ENCODE measurements around the gene NTNG1. TPM values are rescaled to one million over a fixed set of nuclear protein-coding genes. Genes with fewer than 3 reads are reported as not detected.

Gene NTNG1
- total and polyA plus RNA-seq, 2 of the 8 experiments (the other 6 are each of a cell fraction or from before 2014, with no cell fraction given): 1.2 to 4.1 TPM

GRCh38 chr1:107525145-107525544 is 384.3 kb downstream of the NTNG1 start:
- H2AFZ ChIP-seq (ENCODE audit: low read length): no peak overlapping the region
- H2AK5ac ChIP-seq (ENCODE audit: low read depth, low read length): no peak overlapping the region
- FAIRE-seq (no peak), DNase-seq (ENCODE audit: low read depth in 1 of 2, low spot score in 2 of 2) (no peak)
- H2BK12ac ChIP-seq (ENCODE audit: low read depth, low read length): no peak overlapping the region
- H3K27ac ChIP-seq (ENCODE audit: low read depth, low read length): no peak overlapping the region
- no peaks in the 10 kb centered on the region for H3K23me2 ChIP-seq (ENCODE audit: low read depth, low read length)
- no peak overlapping the region for H3K4ac ChIP-seq (replicated peaks; ENCODE audit: insufficient read length, low read depth, low read length)
- no peak overlapping the region for H3K4me2 ChIP-seq (ENCODE audit: insufficient read depth in 1 of 2, low read depth in 2 of 2, low read length in 2 of 2)
- H4K8ac ChIP-seq (ENCODE audit: extremely low read depth, insufficient read depth, low read length): no peak overlapping the region
- ChIA-PET CTCF (ENCODE audit: partially characterized antibody) (interaction anchor here (0.7 to 1.9 kb wide), 3 partner anchors 14 to 248 kb away, joined by 3 to 8 read pairs (median 3); no protein-coding TSS in a partner anchor), POLR2A (ENCODE audit: partially characterized antibody) (no interaction called here)
- H4K20me1 ChIP-seq (replicated peaks in 1 of 2; ENCODE audit: control insufficient read depth in 1 of 2, insufficient read depth in 2 of 2, low read length in 2 of 2): no peaks in the 10 kb centered on the region
- no peaks in the 10 kb centered on the region for H3K36me3 ChIP-seq (ENCODE audit: control insufficient read depth in 2 of 4, insufficient read depth in 4 of 4, low read length in 3 of 4)
- H3K79me2 ChIP-seq (ENCODE audit: control insufficient read depth in 1 of 2, insufficient read depth in 2 of 2, low read length in 2 of 2): no peaks in the 10 kb centered on the region
- no peak overlapping the region for H3K56ac ChIP-seq (replicated peaks; ENCODE audit: insufficient read length, low read depth, low read length)
- H3K9me3 ChIP-seq (ENCODE audit: insufficient read depth in 2 of 2, low read depth in 1 of 2, low read length in 1 of 2): no peaks in the 10 kb centered on the region
- H4K5ac ChIP-seq (ENCODE audit: insufficient read length, low read depth, low read length): no peak overlapping the region
- H3K4me3 ChIP-seq (ENCODE audit: extremely low read depth in 1 of 4, insufficient read depth in 2 of 4, low read depth in 3 of 4, low read length in 4 of 4): no peak overlapping the region
- H3K79me1 ChIP-seq (ENCODE audit: low read depth, low read length): no peaks in the 10 kb centered on the region
- peaks cover 0 to 10% (median 7%) of the 10 kb centered on the region in 4 experiments; a peak in 4 of 7 replicates for H3K4me1 ChIP-seq (replicated peaks in 1 of 4; ENCODE audit: control insufficient read depth in 3 of 4, insufficient read depth in 4 of 4, low read length in 3 of 4)
- TF ChIP-seq CEBPB (IDR thresholded peaks at IDR 0.05; ENCODE audit: low read depth, low read length) (peak; percentile 97), SIN3A (conservative IDR thresholded peaks at IDR 0.05 in 1 of 2, IDR thresholded peaks at IDR 0.05 in 1 of 2; ENCODE audit: low read depth in 1 of 2, low read length in 2 of 2) (no peak)
- H4K91ac ChIP-seq (replicated peaks; ENCODE audit: insufficient read length, low read length): no peak overlapping the region
- H3K14ac ChIP-seq (ENCODE audit: insufficient read length): no peak overlapping the region
- no peak overlapping the region for H3K23ac ChIP-seq (ENCODE audit: insufficient read length)
- no peak overlapping the region for H3K18ac ChIP-seq (ENCODE audit: extremely low read depth, low read length)
- no peaks in the 10 kb centered on the region for H3K27me3 ChIP-seq (replicated peaks in 1 of 4; ENCODE audit: control insufficient read depth in 3 of 4, extremely low read depth in 1 of 4, insufficient read depth in 3 of 4, low read length in 3 of 4)
- H2BK5ac ChIP-seq (ENCODE audit: low read depth, low read length): no peak overlapping the region
- no peak overlapping the region for H3K9ac ChIP-seq (replicated peaks in 1 of 4; ENCODE audit: extremely low read depth in 1 of 4, low read depth in 3 of 4, low read length in 3 of 4)
- no peak overlapping the region for H2BK120ac ChIP-seq (replicated peaks; ENCODE audit: low read depth, low read length)
- H2BK20ac ChIP-seq (ENCODE audit: low read length): no peak overlapping the region
- 91% methylated on average over 1 of the region's 1 CpG; no CpG with 5 or more reads in 1 of the 2 experiments for WGBS, 2 experiments (ENCODE audit: extremely low coverage in 1 of 2, insufficient coverage in 1 of 2, insufficient read length in 1 of 2, insufficient replicate concordance in 2 of 2, low coverage in 1 of 2, low lambda C conversion rate in 2 of 2, missing lambda C conversion rate in 1 of 2)
- no peak overlapping the region for H2BK15ac ChIP-seq (ENCODE audit: low read length)
